K562 (cell line): ENCODE results near the gene MFSD11. TPM values are rescaled to one million over a fixed set of nuclear protein-coding genes. Genes with fewer than 3 reads are reported as not detected.

Experiments used
- ARID1B ChIP-seq: fragments of 450-650 bp; IDR thresholded peaks from 2 replicates; pipeline ENCODE4 v1.6.1; 2016; ENCODE audit warnings: antibody characterized with exemption, mild to moderate bottlenecking, inconsistent platforms
- CEBPB ChIP-seq: fragments of 450-650 bp; IDR thresholded peaks from 2 replicates; pipeline ENCODE4 v1.6.1; 2016; ENCODE audit warnings: missing genetic modification characterization, missing compliant biosample characterization
- CREM ChIP-seq: IDR thresholded peaks from 2 replicates; pipeline ENCODE4 v1.6.1; 2014; ENCODE audit warnings: antibody characterized with exemption, low read depth
- ELF1 ChIP-seq: fragments of 200-800 bp; sonication (Bioruptor generic); IDR thresholded peaks from 2 replicates; pipeline ENCODE4 v1.6.1; 2016; ENCODE audit warnings: missing genetic modification characterization, missing compliant biosample characterization
- IRF2 ChIP-seq: sonication (generic); formaldehyde crosslinking; IDR thresholded peaks from 2 replicates; pipeline ENCODE4 v1.8.1; 2022; ENCODE audit warnings: mild to moderate bottlenecking, missing genetic modification reagents
- KLF10 ChIP-seq: fragments of 250-450 bp; sonication (Bioruptor Pico); IDR thresholded peaks from 2 replicates; pipeline ENCODE4 v1.6.1; 2021; ENCODE audit warnings: matching md5 sums
- MTA2 ChIP-seq: fragments of 450-650 bp; IDR thresholded peaks from 2 replicates; pipeline ENCODE4 v1.6.1; 2016; ENCODE audit warnings: low read depth
- MYBL2 ChIP-seq, 2 experiments: fragments of 450-650 bp in 1 of 2; sonication (generic) in 1 of 2; formaldehyde crosslinking in 1 of 2; IDR thresholded peaks; 2 replicates each; pipeline versions ENCODE4 v1.6.1 to v1.8.1; 2017 to 2022; ENCODE audit warnings: borderline replicate concordance in 1 of 2, inconsistent platforms in 1 of 2, low read depth in 1 of 2, mild to moderate bottlenecking in 1 of 2, missing genetic modification reagents in 1 of 2, moderate library complexity in 1 of 2
- NCOR1 ChIP-seq: fragments of 450-650 bp; IDR thresholded peaks from 2 replicates; pipeline ENCODE4 v1.6.1; 2016; ENCODE audit warnings: mild to moderate bottlenecking, moderate library complexity
- POLR2AphosphoS5 ChIP-seq: IDR thresholded peaks from 2 replicates; pipeline ENCODE4 v1.6.1; 2011; ENCODE audit warnings: mild to moderate bottlenecking, low read depth, low read length, moderate library complexity; ENCODE audit not compliant: control insufficient read depth, insufficient read depth
- RUNX1 ChIP-seq: sonication (generic); IDR thresholded peaks from 2 replicates; pipeline ENCODE4 v1.6.1; 2016; ENCODE audit warnings: antibody characterized with exemption, low read depth
- SIRT6 ChIP-seq: IDR thresholded peaks from one replicate; pipeline ENCODE4 v1.6.1; 2012; ENCODE audit warnings: low read depth, mild to moderate bottlenecking, control low read depth, inconsistent platforms, low read length, moderate library complexity
- SMARCE1 ChIP-seq: fragments of 450-650 bp; IDR thresholded peaks from 2 replicates; pipeline ENCODE4 v1.7.1; 2016; ENCODE audit warnings: mild to moderate bottlenecking
- SNIP1 ChIP-seq: fragments of 450-650 bp; IDR thresholded peaks from 2 replicates; pipeline ENCODE4 v1.7.1; 2017; ENCODE audit warnings: low read depth, mild to moderate bottlenecking
- TEAD4 ChIP-seq, 2 experiments: sonication (generic) in 1 of 2; formaldehyde crosslinking in 1 of 2; IDR thresholded peaks; 2 replicates each; pipeline versions ENCODE4 v1.6.1 to v1.8.0; 2012 to 2022; ENCODE audit warnings: borderline replicate concordance in 1 of 2, inconsistent platforms in 1 of 2, low read length in 1 of 2, mild to moderate bottlenecking in 1 of 2, missing genetic modification reagents in 1 of 2
- ZBTB7A ChIP-seq: IDR thresholded peaks from 2 replicates; pipeline ENCODE4 v1.6.1; 2011; ENCODE audit warnings: low read depth, mild to moderate bottlenecking, low read length, moderate library complexity, borderline replicate concordance; ENCODE audit not compliant: control insufficient read depth
- ZKSCAN1 ChIP-seq: fragments of 150-350 bp; IDR thresholded peaks from 2 replicates; pipeline ENCODE4 v1.6.1; 2016; ENCODE audit warnings: low read depth, low read length
- ZNF133 ChIP-seq: fragments of 250-450 bp; sonication (Bioruptor Pico); IDR thresholded peaks from 2 replicates; pipeline ENCODE4 v1.4.0; 2020; ENCODE audit warnings: mild to moderate bottlenecking
- ZNF184 ChIP-seq: sonication (generic); formaldehyde crosslinking; IDR thresholded peaks from 2 replicates; pipeline ENCODE4 v1.5.0; 2020; ENCODE audit warnings: missing genetic modification reagents
- ZNF584 ChIP-seq: fragments of 200-800 bp; sonication (Bioruptor generic); IDR thresholded peaks from 2 replicates; pipeline ENCODE4 v1.6.1; 2016; ENCODE audit warnings: low read depth, mild to moderate bottlenecking, missing genetic modification characterization, missing compliant biosample characterization
- polyA plus RNA-seq, 8 experiments: library from polyadenylated mRNA; depleted of rRNA in 4 of 8; stranded (reverse) in 5 of 8; unstranded in 3 of 8; fragments of >200 nt; fragmentation: Nextera tagmentation in 2 of 8; fragmentation: Illumina TruSeq in 1 of 8; extraction: Ambion mirVana in 2 of 8; extraction: Trizol in 1 of 8; gene quantifications; 2 replicates each; pipeline versions ENCODE4 v1.2.1 to v1.2.3, GENCODE V29; 2011 to 2014; ENCODE audit warnings: inconsistent platforms in 1 of 8, missing spikeins in 1 of 8
- total RNA-seq, 7 experiments: library from RNA; depleted of rRNA in 6 of 7; stranded (reverse); fragments of >200 nt in 6 of 7; fragmentation: Illumina TruSeq in 2 of 7; extraction: Trizol in 2 of 7; gene quantifications; 2 replicates each; pipeline versions ENCODE4 v1.2.1 to v1.2.3, GENCODE V29; 2011 to 2021; ENCODE audit warnings: low replicate concordance in 1 of 7
- TF ChIP-seq, protein P1 (sequence below), 2 experiments: fragments of 450-650 bp in 1 of 2; sonication (generic) in 1 of 2; formaldehyde crosslinking in 1 of 2; IDR thresholded peaks in 1 of 2; conservative IDR thresholded peaks in 1 of 2; 2 replicates each; pipeline versions ENCODE4 v1.6.1 to v1.8.1; 2016 to 2023; ENCODE audit warnings: mild to moderate bottlenecking in 2 of 2, moderate library complexity in 2 of 2, inconsistent platforms in 1 of 2, missing genetic modification reagents in 1 of 2
- TF ChIP-seq, protein P2 (sequence below), 2 experiments: IDR thresholded peaks; 2 replicates each; pipeline ENCODE4 v1.6.1; 2012; ENCODE audit warnings: improper control_type of control experiment in 2 of 2, low read depth in 2 of 2, low read length in 2 of 2, borderline replicate concordance in 1 of 2
- TF ChIP-seq, protein P3 (sequence below): sonication (generic); formaldehyde crosslinking; IDR thresholded peaks from 2 replicates; pipeline ENCODE4 v1.8.0; 2023; ENCODE audit warnings: mild to moderate bottlenecking, missing genetic modification reagents

Gene MFSD11
- total and polyA plus RNA-seq, 9 of the 15 experiments (the other 6 are each of a cell fraction or from before 2014, with no cell fraction given), result 14.4 to 24.5 (median 19.9) TPM

DNA sequence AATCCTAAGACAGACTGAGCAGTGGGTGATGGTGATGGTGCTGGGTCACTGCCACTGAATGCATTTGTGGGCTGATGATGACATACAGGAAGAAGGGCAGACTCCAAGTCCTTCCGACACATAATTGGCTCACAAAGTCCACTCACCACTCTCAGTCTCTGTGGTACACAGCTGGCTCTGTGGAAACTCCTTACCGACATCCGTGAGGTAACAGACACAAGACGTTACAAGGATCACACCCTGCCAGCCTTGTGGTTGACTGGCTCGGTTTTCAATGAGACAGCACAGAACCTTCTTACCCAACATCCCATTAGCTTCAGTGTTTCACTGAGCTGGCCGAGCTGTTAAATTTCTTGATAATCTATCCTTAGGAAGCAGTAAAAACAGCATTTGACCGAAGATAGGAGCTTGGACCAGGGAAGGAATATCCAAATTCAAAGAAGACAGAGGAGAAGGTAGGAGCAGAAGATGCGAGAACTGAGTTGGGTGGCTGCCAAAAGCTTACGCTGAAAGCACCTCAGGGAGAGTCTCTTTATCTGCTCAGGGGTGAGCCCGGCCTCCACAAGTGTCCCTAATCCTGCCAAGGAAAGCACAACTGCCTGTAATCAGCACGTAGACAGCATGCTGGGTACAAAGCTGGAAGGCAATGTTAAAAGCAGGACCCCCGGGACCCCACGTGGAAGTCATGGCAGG is 21.6 kb upstream of the MFSD11 start (continued):
- TF ChIP-seq, protein P1, sequence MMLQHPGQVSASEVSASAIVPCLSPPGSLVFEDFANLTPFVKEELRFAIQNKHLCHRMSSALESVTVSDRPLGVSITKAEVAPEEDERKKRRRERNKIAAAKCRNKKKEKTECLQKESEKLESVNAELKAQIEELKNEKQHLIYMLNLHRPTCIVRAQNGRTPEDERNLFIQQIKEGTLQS (IDR thresholded peaks at IDR 0.05), result peak; percentile 74
- TF ChIP-seq, protein P1 (CRISPR knock-in tag; conservative IDR thresholded peaks at IDR 0.05), result no peak
- no peak for TF ChIP-seq SIRT6
- TF ChIP-seq, protein P2, sequence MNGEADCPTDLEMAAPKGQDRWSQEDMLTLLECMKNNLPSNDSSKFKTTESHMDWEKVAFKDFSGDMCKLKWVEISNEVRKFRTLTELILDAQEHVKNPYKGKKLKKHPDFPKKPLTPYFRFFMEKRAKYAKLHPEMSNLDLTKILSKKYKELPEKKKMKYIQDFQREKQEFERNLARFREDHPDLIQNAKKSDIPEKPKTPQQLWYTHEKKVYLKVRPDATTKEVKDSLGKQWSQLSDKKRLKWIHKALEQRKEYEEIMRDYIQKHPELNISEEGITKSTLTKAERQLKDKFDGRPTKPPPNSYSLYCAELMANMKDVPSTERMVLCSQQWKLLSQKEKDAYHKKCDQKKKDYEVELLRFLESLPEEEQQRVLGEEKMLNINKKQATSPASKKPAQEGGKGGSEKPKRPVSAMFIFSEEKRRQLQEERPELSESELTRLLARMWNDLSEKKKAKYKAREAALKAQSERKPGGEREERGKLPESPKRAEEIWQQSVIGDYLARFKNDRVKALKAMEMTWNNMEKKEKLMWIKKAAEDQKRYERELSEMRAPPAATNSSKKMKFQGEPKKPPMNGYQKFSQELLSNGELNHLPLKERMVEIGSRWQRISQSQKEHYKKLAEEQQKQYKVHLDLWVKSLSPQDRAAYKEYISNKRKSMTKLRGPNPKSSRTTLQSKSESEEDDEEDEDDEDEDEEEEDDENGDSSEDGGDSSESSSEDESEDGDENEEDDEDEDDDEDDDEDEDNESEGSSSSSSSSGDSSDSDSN (IDR thresholded peaks at IDR 0.05; ENCODE audit: borderline replicate concordance in 1 of 2, low read depth in 2 of 2, low read length in 2 of 2), result peak in 1 of 2 experiments; percentile 69; a peak in 1 of 4 replicates
- TF ChIP-seq ZNF184 (CRISPR knock-in tag), result no peak
- TF ChIP-seq POLR2AphosphoS5, result peak; percentile 43; the same call in 1 of the 2 replicates
- TF ChIP-seq ZBTB7A, result peak; percentile 90
- no peak for TF ChIP-seq ZNF584 (CRISPR knock-in tag)
- no peak for TF ChIP-seq ZKSCAN1
- no peak for TF ChIP-seq ELF1 (tag)
- TF ChIP-seq KLF10 (CRISPR knock-in tag), result no peak
- TF ChIP-seq CEBPB (tag), result peak; percentile 37; the same call in 1 of the 2 replicates
- TF ChIP-seq MTA2, result peak; percentile 54; the same call in 1 of the 2 replicates
- TF ChIP-seq MYBL2 (IDR thresholded peaks at IDR 0.05; ENCODE audit: low read depth), result no peak
- TF ChIP-seq MYBL2 (CRISPR knock-in tag; IDR thresholded peaks at IDR 0.05; ENCODE audit: borderline replicate concordance), result no peak
- TF ChIP-seq ZNF133, result no peak
- 0 out of 2 replicates have a peak, but pooled peaks have one; percentile 20 for TF ChIP-seq SMARCE1
- TF ChIP-seq NCOR1, result peak; percentile 72
- TF ChIP-seq RUNX1, result no peak
- TF ChIP-seq SNIP1, result no peak
- peak; percentile 78 for TF ChIP-seq ARID1B
- TF ChIP-seq IRF2, result no peak
- TF ChIP-seq, protein P3, sequence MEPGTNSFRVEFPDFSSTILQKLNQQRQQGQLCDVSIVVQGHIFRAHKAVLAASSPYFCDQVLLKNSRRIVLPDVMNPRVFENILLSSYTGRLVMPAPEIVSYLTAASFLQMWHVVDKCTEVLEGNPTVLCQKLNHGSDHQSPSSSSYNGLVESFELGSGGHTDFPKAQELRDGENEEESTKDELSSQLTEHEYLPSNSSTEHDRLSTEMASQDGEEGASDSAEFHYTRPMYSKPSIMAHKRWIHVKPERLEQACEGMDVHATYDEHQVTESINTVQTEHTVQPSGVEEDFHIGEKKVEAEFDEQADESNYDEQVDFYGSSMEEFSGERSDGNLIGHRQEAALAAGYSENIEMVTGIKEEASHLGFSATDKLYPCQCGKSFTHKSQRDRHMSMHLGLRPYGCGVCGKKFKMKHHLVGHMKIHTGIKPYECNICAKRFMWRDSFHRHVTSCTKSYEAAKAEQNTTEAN (CRISPR knock-in tag), result no peak
- TF ChIP-seq TEAD4 (IDR thresholded peaks at IDR 0.05; ENCODE audit: low read length), result peak; percentile 54
- TF ChIP-seq TEAD4 (CRISPR knock-in tag; IDR thresholded peaks at IDR 0.05; ENCODE audit: borderline replicate concordance), result no peak
- 0 out of 2 replicates have a peak, but pooled peaks have one; percentile 5 for TF ChIP-seq CREM
